HG02884 (cell line): ENCODE data around the gene ZNF205.
"Not testable (repeated sequence)": the region's sequence is repeated elsewhere in the genome, so short reads cannot be mapped to it uniquely, and the experiment has no call there.

Experiments
- ATAC-seq: cut with Tn5 transposase; IDR thresholded peaks from one replicate; pipeline ENCODE4 v1.9.1; 2021; ENCODE audit warnings: mild to moderate bottlenecking, moderate library complexity; ENCODE audit not compliant: unreplicated experiment

ZNF205 gene

GRCh38 chr16:3165111-3165822 lies 52.9 kb downstream of the ZNF205 start:
- no peak for ATAC-seq

DNA sequence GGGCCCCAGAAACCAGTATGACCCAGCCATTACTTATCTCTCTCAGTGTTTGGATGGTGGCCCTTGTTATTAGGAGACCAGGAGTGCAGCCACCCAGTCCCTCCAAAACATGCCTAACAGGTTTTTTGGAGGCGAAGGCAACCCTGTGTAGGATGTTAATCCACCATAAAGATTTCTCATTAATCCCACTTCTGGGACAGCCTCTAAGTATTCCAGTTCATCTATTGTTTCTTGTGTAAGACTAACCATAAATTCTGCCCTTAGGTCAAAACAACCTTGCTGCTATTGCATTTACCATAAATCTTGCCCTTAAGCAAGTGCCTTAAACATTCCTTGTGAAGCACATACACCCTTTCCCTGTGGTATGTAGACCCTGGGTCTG lies 54.1 kb downstream of the ZNF205 start:
- no peak for ATAC-seq

- ATAC-seq, result not testable (repeated sequence)
Measured at GRCh38 chr16:3168729-3169128, 56.3 kb downstream of the ZNF205 start.
